Astrocyte (in vitro differentiated cells and primary cell): ENCODE results near the gene ZMIZ1. TPM values are rescaled to one million over a fixed set of nuclear protein-coding genes. Genes with fewer than 3 reads are reported as not detected.

Experiments
- DNase-seq: peaks from one replicate; pipeline ENCODE4 v3.0.0-alpha.2; 2010; ENCODE audit warnings: low read depth
- FAIRE-seq: peaks from 2 replicates; lab custom pipeline; 2011; peaks lifted over from hg19 to GRCh38; lab: Jason Lieb, UNC
- H2AFZ ChIP-seq: 2 replicates; pipeline ENCODE4 v1.6.0; 2012; ENCODE audit warnings: low read depth, low read length, inconsistent platforms
- H3K27ac ChIP-seq: 2 replicates; pipeline ENCODE4 v1.5.1; 2011; ENCODE audit warnings: low read depth, low read length, inconsistent platforms
- H3K27me3 ChIP-seq: 2 replicates; pipeline ENCODE4 v1.6.0; 2011; ENCODE audit warnings: low read length, inconsistent platforms; ENCODE audit not compliant: insufficient read depth
- H3K36me3 ChIP-seq: 2 replicates; pipeline ENCODE4 v1.5.1; 2011; ENCODE audit warnings: low read length, inconsistent platforms; ENCODE audit not compliant: insufficient read depth
- H3K4me1 ChIP-seq: 2 replicates; pipeline ENCODE4 v1.5.1; 2011; ENCODE audit warnings: low read length, inconsistent platforms; ENCODE audit not compliant: insufficient read depth
- H3K4me2 ChIP-seq: 2 replicates; pipeline ENCODE4 v1.6.0; 2012; ENCODE audit warnings: low read length, inconsistent platforms
- H3K4me3 ChIP-seq: 2 replicates; pipeline ENCODE4 v1.5.1; 2011; ENCODE audit warnings: low read depth, mild to moderate bottlenecking, low read length, inconsistent platforms; ENCODE audit not compliant: insufficient read depth
- H3K79me2 ChIP-seq: 2 replicates; pipeline ENCODE4 v1.6.0; 2012; ENCODE audit warnings: mild to moderate bottlenecking, low read length, inconsistent platforms; ENCODE audit not compliant: insufficient read depth
- H3K9ac ChIP-seq: 2 replicates; pipeline ENCODE4 v1.6.0; 2012; ENCODE audit warnings: mild to moderate bottlenecking, low read length, inconsistent platforms
- H3K9me3 ChIP-seq: 2 replicates; pipeline ENCODE4 v1.5.1; 2012; ENCODE audit warnings: low read depth, mild to moderate bottlenecking, low read length, inconsistent platforms; ENCODE audit not compliant: insufficient read depth
- H4K20me1 ChIP-seq: 2 replicates; pipeline ENCODE4 v1.6.0; 2012; ENCODE audit warnings: low read length, inconsistent platforms; ENCODE audit not compliant: insufficient read depth
- H3K27ac Mint-ChIP-seq: one replicate; pipeline ENCODE4 v1.8.0; 2021; ENCODE audit warnings: mild to moderate bottlenecking, mixed read lengths; ENCODE audit not compliant: unreplicated experiment
- H3K27me3 Mint-ChIP-seq: one replicate; pipeline ENCODE4 v1.8.0; 2021; ENCODE audit warnings: low read depth, mixed read lengths; ENCODE audit not compliant: unreplicated experiment
- H3K36me3 Mint-ChIP-seq: one replicate; pipeline ENCODE4 v1.8.0; 2021; ENCODE audit warnings: low read depth, mixed read lengths; ENCODE audit not compliant: unreplicated experiment
- H3K4me1 Mint-ChIP-seq: one replicate; pipeline ENCODE4 v1.8.0; 2021; ENCODE audit warnings: low read depth, mixed read lengths; ENCODE audit not compliant: unreplicated experiment
- H3K4me3 Mint-ChIP-seq: one replicate; pipeline ENCODE4 v1.8.0; 2021; ENCODE audit warnings: mild to moderate bottlenecking, moderate library complexity, mixed read lengths; ENCODE audit not compliant: unreplicated experiment
- H3K9me3 Mint-ChIP-seq: one replicate; pipeline ENCODE4 v1.8.0; 2021; ENCODE audit warnings: mild to moderate bottlenecking, mixed read lengths; ENCODE audit not compliant: unreplicated experiment
- CTCF ChIP-seq: IDR thresholded peaks from 2 replicates; pipeline ENCODE4 v1.5.1; 2011; ENCODE audit warnings: low read depth, mild to moderate bottlenecking, inconsistent platforms, low read length, moderate library complexity; ENCODE audit not compliant: insufficient read depth
- EZH2 ChIP-seq: IDR thresholded peaks from 2 replicates; pipeline ENCODE4 v1.6.1; 2012; ENCODE audit warnings: mild to moderate bottlenecking, low read length, inconsistent platforms; ENCODE audit not compliant: insufficient read depth
- total RNA-seq: library from RNA; stranded (reverse); gene quantifications from 2 replicates; pipeline ENCODE4 v1.2.1, GENCODE V29; 2021

ZMIZ1 gene
- total RNA-seq, 1 donor from 2014 or later = 45.5 TPM

- no peak overlapping the region for H3K4me3 ChIP-seq
- Mint-ChIP-seq H3K9me3 (no peaks in the 10 kb centered on the region), H3K36me3 (peaks cover 31% of the 10 kb centered on the region), H3K27ac (no peak overlapping the region), H3K4me3 (no peak overlapping the region), H3K27me3 (no peaks in the 10 kb centered on the region), H3K4me1 (peaks cover 23% of the 10 kb centered on the region)
- no peaks in the 10 kb centered on the region for H3K27me3 ChIP-seq
- H3K9me3 ChIP-seq = no peaks in the 10 kb centered on the region
- H2AFZ ChIP-seq = no peak overlapping the region
- H3K9ac ChIP-seq = no peak overlapping the region
- no peak overlapping the region for H3K4me2 ChIP-seq
- H4K20me1 ChIP-seq = peaks cover 88% of the 10 kb centered on the region
- peaks cover 40% of the 10 kb centered on the region for H3K4me1 ChIP-seq
- DNase-seq (peak; percentile 15), FAIRE-seq (no peak)
- no peak overlapping the region for H3K27ac ChIP-seq
- TF ChIP-seq CTCF = no peak
- TF ChIP-seq EZH2 = no peak
- H3K36me3 ChIP-seq = peaks cover 35% of the 10 kb centered on the region
- H3K79me2 ChIP-seq = peaks cover 17% of the 10 kb centered on the region
These were observed 150.7 kb downstream of the ZMIZ1 start for GRCh38 chr10:79219322-79219957.

GRCh38 chr10:79220307-79220706 is 151.5 kb downstream of the ZMIZ1 start:
- H3K4me3 Mint-ChIP-seq = no peak overlapping the region
- H3K36me3 Mint-ChIP-seq = peaks cover 31% of the 10 kb centered on the region
- no peak overlapping the region for H3K9ac ChIP-seq
- H3K4me1 Mint-ChIP-seq = peaks cover 28% of the 10 kb centered on the region
- no peak for TF ChIP-seq EZH2
- TF ChIP-seq CTCF = no peak
- FAIRE-seq = no peak
- no peak overlapping the region for H3K27ac Mint-ChIP-seq
- no peaks in the 10 kb centered on the region for H3K9me3 ChIP-seq
- H3K4me2 ChIP-seq = peak overlapping the region; percentile 16
- H4K20me1 ChIP-seq = peaks cover 89% of the 10 kb centered on the region
- peaks cover 17% of the 10 kb centered on the region for H3K79me2 ChIP-seq
- H3K27ac ChIP-seq = no peak overlapping the region
- no peak overlapping the region for H3K4me3 ChIP-seq
- DNase-seq = no peak
- H3K27me3 ChIP-seq = no peaks in the 10 kb centered on the region
- H3K27me3 Mint-ChIP-seq = no peaks in the 10 kb centered on the region
- H3K9me3 Mint-ChIP-seq = no peaks in the 10 kb centered on the region
- H3K4me1 ChIP-seq = peaks cover 40% of the 10 kb centered on the region
- peaks cover 38% of the 10 kb centered on the region for H3K36me3 ChIP-seq
- H2AFZ ChIP-seq = no peak overlapping the region
